HepG2 (cell line): ENCODE data around the gene COASY. TPM values are rescaled to one million over a fixed set of nuclear protein-coding genes. Genes with fewer than 3 reads are reported as not detected.
A peak's percentile ranks its signal among the peaks of the same experiment; 100 is the strongest.

ENCODE experiments used
- ERF ChIP-seq: IDR thresholded peaks from 2 replicates; pipeline ENCODE4 v1.6.1; 2018; ENCODE audit warnings: missing biosample characterization, missing genetic modification reagents
- GLI4 ChIP-seq: sonication (generic); formaldehyde crosslinking; IDR thresholded peaks from 2 replicates; pipeline ENCODE4 v1.5.1; 2020; ENCODE audit warnings: missing genetic modification reagents, mild to moderate bottlenecking, moderate library complexity, borderline replicate concordance
- HHEX ChIP-seq: IDR thresholded peaks from 2 replicates; pipeline ENCODE4 v1.6.1; 2016; ENCODE audit warnings: control low read depth
- MAZ ChIP-seq, 2 experiments: sonication (generic) in 1 of 2; formaldehyde crosslinking in 1 of 2; IDR thresholded peaks; 2 replicates each; pipeline versions ENCODE4 v1.5.0 to v1.6.1; 2012 to 2020; ENCODE audit warnings: low read depth in 2 of 2, mild to moderate bottlenecking in 2 of 2, borderline replicate concordance in 1 of 2, improper control_type of control experiment in 1 of 2, low read length in 1 of 2, missing genetic modification reagents in 1 of 2, moderate library complexity in 1 of 2
- MZF1 ChIP-seq: sonication (generic); formaldehyde crosslinking; IDR thresholded peaks from 2 replicates; pipeline ENCODE4 v1.8.1; 2023; ENCODE audit warnings: mild to moderate bottlenecking, missing genetic modification reagents, borderline replicate concordance
- NFIB ChIP-seq: sonication (generic); formaldehyde crosslinking; IDR thresholded peaks from 2 replicates; pipeline ENCODE4 v1.9.0; 2021; ENCODE audit warnings: missing genetic modification reagents, mild to moderate bottlenecking, borderline replicate concordance
- NFRKB ChIP-seq: fragments of 450-650 bp; IDR thresholded peaks from 2 replicates; pipeline ENCODE4 v1.6.1; 2017
- PHF8 ChIP-seq: sonication (generic); formaldehyde crosslinking; IDR thresholded peaks from 2 replicates; pipeline ENCODE4 v1.5.0; 2020; ENCODE audit warnings: missing genetic modification reagents
- RCOR2 ChIP-seq: IDR thresholded peaks from 2 replicates; pipeline ENCODE4 v1.6.1; 2016; ENCODE audit warnings: missing biosample characterization, missing genetic modification reagents
- SATB2 ChIP-seq: sonication (generic); formaldehyde crosslinking; IDR thresholded peaks from 2 replicates; pipeline ENCODE4 v1.5.0; 2020; ENCODE audit warnings: missing genetic modification reagents
- SMARCC2 ChIP-seq: fragments of 450-650 bp; IDR thresholded peaks from 2 replicates; pipeline ENCODE4 v1.6.1; 2017; ENCODE audit warnings: antibody characterized with exemption, mild to moderate bottlenecking
- TCF7L2 ChIP-seq: IDR thresholded peaks from 2 replicates; pipeline ENCODE4 v1.6.1; 2011; ENCODE audit warnings: mild to moderate bottlenecking, low read depth, low read length, moderate library complexity
- WIZ ChIP-seq: sonication (generic); formaldehyde crosslinking; IDR thresholded peaks from 2 replicates; pipeline ENCODE4 v1.5.1; 2020; ENCODE audit warnings: mild to moderate bottlenecking, missing genetic modification reagents
- ZBTB44 ChIP-seq: sonication (generic); formaldehyde crosslinking; IDR thresholded peaks from 2 replicates; pipeline ENCODE4 v1.4.0; 2020; ENCODE audit warnings: missing genetic modification reagents
- ZIK1 ChIP-seq: sonication (generic); formaldehyde crosslinking; IDR thresholded peaks from 2 replicates; pipeline ENCODE4 v1.5.0; 2020; ENCODE audit warnings: mild to moderate bottlenecking, low read depth, missing genetic modification reagents, borderline replicate concordance
- ZNF136 ChIP-seq: sonication (generic); formaldehyde crosslinking; IDR thresholded peaks from 2 replicates; pipeline ENCODE4 v1.8.1; 2022; ENCODE audit warnings: low read depth, mild to moderate bottlenecking, moderate library complexity, missing genetic modification reagents
- ZNF570 ChIP-seq: sonication (generic); formaldehyde crosslinking; IDR thresholded peaks from 2 replicates; pipeline ENCODE4 v1.4.0; 2020; ENCODE audit warnings: mild to moderate bottlenecking, missing genetic modification reagents, borderline replicate concordance
- ZNF646 ChIP-seq: sonication (generic); formaldehyde crosslinking; IDR thresholded peaks from 2 replicates; pipeline ENCODE4 v1.9.0; 2021; ENCODE audit warnings: mild to moderate bottlenecking, missing genetic modification reagents
- ZNF782 ChIP-seq: sonication (generic); formaldehyde crosslinking; IDR thresholded peaks from 2 replicates; pipeline ENCODE4 v1.4.0; 2020; ENCODE audit warnings: missing genetic modification reagents, mild to moderate bottlenecking, borderline replicate concordance
- polyA plus RNA-seq, 8 experiments: library from polyadenylated mRNA; depleted of rRNA in 3 of 8; stranded (reverse) in 7 of 8; unstranded in 1 of 8; fragments of >200 nt; fragmentation: Illumina TruSeq in 4 of 8; extraction: Trizol in 4 of 8; gene quantifications; 2 replicates each; pipeline versions ENCODE4 v1.2.1 to v1.2.3, GENCODE V29; 2011 to 2016; ENCODE audit warnings: low read depth in 4 of 8, missing spikeins in 1 of 8, mixed read lengths in 1 of 8; ENCODE audit not compliant: insufficient read depth in 1 of 8
- total RNA-seq, 5 experiments: library from RNA; depleted of rRNA; stranded (reverse); fragments of >200 nt; fragmentation: Illumina TruSeq; extraction: Trizol; gene quantifications; 2 replicates each; pipeline ENCODE4 v1.2.3, GENCODE V29; 2016; ENCODE audit warnings: low read depth in 1 of 5
- TF ChIP-seq, protein P1 (sequence below): conservative IDR thresholded peaks from 2 replicates; pipeline ENCODE4 v1.6.1; 2018; ENCODE audit warnings: missing genetic modification reagents

COASY gene
- total and polyA plus RNA-seq, 2 of the 13 experiments (the other 11 are each of a cell fraction or from before 2014, with no cell fraction given), result 90.7 to 125 TPM

DNA sequence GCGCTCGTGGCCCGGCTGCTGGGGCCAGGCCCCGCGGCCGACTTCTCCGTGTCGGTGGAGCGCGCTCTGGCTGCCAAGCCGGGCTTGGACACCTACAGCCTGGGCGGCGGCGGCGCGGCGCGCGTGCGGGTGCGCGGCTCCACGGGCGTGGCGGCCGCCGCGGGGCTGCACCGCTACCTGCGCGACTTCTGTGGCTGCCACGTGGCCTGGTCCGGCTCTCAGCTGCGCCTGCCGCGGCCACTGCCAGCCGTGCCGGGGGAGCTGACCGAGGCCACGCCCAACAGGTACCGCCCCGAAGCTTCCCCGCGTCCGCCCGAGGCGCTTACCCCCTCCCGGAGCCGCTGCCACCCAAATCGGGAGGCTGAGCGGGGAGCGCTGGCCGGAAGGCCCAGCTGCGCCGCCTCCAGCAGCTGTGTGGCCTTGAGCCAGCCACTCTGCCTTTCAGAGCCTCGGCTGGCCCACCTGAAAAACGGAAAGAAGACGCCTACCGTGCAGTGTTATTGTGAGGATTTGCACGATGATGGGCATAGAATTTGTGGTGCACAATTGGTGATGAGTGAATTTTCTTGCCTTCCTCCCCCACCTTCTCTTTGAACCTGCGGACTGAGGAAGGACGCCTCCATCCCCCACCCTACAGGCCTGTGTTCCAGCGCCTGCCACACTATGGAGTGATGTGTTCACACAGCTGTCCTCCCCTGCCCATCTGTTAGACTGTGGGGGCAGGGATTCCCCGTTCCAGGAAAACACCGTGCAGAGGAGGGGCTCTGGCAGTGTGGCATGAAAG lies 25.4 kb upstream of the COASY start (continued):
- TF ChIP-seq ZNF646 (peak; percentile 47; the same call in 1 of the 2 replicates), SMARCC2 (no peak), PHF8 (peak; percentile 77), SATB2 (CRISPR knock-in tag) (no peak), TCF7L2 (no peak), HHEX (CRISPR knock-in tag) (no peak), GLI4 (CRISPR knock-in tag) (peak; percentile 76; the same call in 1 of the 2 replicates), NFIB (no peak), MAZ (IDR thresholded peaks at IDR 0.05; ENCODE audit: borderline replicate concordance, low read depth, low read length) (peak; percentile 78; the same call in 1 of the 2 replicates), MAZ (CRISPR knock-in tag; IDR thresholded peaks at IDR 0.05; ENCODE audit: low read depth) (peak; percentile 77; the same call in 1 of the 2 replicates), RCOR2 (CRISPR knock-in tag) (peak; percentile 74), ZBTB44 (peak; percentile 72; the same call in 1 of the 2 replicates), NFRKB (no peak), ZIK1 (CRISPR knock-in tag) (peak; percentile 91), ZNF570 (CRISPR knock-in tag) (peak; percentile 37; the same call in 1 of the 2 replicates), ERF (peak; percentile 67; the same call in 1 of the 2 replicates), WIZ (no peak), ZNF136 (CRISPR knock-in tag) (peak; percentile 30; the same call in 1 of the 2 replicates), MZF1 (CRISPR knock-in tag) (no peak; the same call in 1 of the 2 replicates), ZNF782 (CRISPR knock-in tag) (peak; percentile 30; the same call in 1 of the 2 replicates)
- TF ChIP-seq, protein P1, sequence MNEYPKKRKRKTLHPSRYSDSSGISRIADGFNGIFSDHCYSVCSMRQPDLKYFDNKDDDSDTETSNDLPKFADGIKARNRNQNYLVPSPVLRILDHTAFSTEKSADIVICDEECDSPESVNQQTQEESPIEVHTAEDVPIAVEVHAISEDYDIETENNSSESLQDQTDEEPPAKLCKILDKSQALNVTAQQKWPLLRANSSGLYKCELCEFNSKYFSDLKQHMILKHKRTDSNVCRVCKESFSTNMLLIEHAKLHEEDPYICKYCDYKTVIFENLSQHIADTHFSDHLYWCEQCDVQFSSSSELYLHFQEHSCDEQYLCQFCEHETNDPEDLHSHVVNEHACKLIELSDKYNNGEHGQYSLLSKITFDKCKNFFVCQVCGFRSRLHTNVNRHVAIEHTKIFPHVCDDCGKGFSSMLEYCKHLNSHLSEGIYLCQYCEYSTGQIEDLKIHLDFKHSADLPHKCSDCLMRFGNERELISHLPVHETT (CRISPR knock-in tag), result peak; percentile 82
